GM18498 (cell line): ENCODE data around the gene PIAS1.

Experiments
- ATAC-seq: cut with Tn5 transposase; IDR thresholded peaks from one replicate; pipeline ENCODE4 v1.9.1; 2021; ENCODE audit warnings: mild to moderate bottlenecking, moderate library complexity; ENCODE audit not compliant: unreplicated experiment

Gene PIAS1

GRCh38 chr15:68175526-68175925, 121.4 kb downstream of the PIAS1 start:
- ATAC-seq: no peak

- ATAC-seq: no peak
Measured at GRCh38 chr15:68176601-68177000, 122.5 kb downstream of the PIAS1 start.

- no peak for ATAC-seq
Measured at GRCh38 chr15:68177742-68178141, 123.6 kb downstream of the PIAS1 start.

GRCh38 chr15:68183616-68184315, 129.7 kb downstream of the PIAS1 start:
- ATAC-seq: no peak

GRCh38 chr15:68184616-68185480, 130.7 kb downstream of the PIAS1 start:
- ATAC-seq: no peak

DNA sequence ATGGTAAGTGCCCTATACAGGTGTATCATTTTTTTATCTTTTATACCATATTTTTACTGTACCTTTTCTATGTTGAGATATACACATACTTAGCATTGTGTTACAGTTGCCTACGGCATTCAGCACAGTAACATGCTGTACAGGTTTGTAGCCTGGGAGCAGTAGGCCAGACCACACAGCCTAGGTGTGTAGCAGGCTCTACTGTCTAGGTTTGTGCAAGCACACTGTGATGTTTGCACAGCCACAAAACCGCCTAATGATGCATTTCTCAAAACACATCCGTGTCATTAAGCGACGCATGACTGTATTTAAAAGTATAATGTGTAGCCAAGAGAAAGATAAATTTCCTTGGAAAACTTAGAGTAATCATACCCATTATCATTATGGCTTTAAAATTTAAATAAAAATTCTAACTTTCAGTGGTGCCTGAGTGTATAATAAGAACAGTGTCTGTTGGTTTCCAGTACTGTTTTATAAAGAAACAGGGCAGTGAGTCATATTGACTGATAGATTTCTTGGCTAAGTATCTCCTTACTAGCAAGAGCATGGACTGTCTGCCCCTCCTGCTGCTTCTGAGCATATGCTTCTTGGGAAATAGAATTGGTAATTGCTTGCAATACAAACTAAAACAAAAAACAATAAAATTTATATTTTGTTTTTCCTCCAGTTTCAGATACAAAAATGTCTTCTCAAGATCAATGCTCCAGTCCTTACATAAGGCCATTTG, 132.7 kb downstream of the PIAS1 start:
- ATAC-seq: no peak

DNA sequence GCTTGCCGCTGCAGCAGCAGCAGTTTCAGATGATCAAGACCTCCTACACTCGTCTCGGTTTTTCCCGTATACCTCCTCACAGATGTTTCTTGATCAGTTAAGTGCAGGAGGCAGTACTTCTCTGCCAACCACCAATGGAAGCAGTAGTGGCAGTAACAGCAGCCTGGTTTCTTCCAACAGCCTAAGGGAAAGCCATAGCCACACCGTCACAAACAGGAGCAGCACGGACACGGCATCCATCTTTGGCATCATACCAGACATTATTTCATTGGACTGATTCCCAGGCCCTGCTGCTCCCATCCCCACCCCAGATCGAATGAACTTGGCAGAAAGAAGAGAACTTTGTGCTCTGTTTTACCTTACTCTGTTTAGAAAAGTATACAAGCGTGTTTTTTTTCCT, 133.4 kb downstream of the PIAS1 start:
- no peak for ATAC-seq

DNA sequence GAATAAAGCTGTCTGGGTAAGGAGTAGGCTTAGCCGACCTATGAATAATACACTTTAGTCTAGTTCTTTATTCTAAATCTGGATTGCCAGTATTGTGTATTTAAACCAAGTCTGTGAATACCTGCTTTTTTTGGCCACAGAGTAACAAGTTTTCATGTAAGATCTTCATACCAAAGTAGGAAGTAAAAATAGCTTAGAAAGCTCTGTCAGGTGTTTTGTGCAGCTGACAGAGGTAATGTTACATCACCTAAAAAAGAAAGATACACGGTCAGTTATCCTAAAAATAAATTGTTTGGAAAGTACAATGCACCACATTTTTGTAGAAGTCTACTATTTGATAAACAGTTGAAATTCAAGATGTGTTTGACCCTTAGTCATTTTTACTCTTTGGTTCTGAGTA, 134.5 kb downstream of the PIAS1 start:
- ATAC-seq: no peak

- ATAC-seq: no peak
Measured at GRCh38 chr15:68190048-68190447, 135.9 kb downstream of the PIAS1 start.

- ATAC-seq: no peak
Measured at GRCh38 chr15:68191555-68191954, 137.4 kb downstream of the PIAS1 start.

DNA sequence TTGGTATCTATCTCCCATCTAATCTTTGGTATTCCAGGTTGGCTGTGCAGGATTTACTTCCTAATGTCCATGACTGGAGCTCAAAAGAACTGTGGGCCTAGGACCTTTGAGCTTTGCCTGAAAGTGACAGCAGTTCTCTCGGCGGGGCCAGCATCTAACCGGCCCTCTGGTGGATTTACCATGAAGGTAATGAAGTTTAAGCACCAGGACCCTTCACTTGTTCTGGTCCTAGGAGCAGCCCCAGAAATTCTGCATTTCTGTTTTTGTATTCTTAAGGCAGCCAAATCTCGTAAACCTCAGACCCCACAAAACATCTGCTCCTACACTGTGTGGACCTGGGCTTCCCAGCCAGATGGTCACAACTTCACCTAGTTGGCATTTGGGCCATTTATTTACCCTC, 138.0 kb downstream of the PIAS1 start:
- no peak for ATAC-seq

- no peak for ATAC-seq
Measured at GRCh38 chr15:68192804-68193486, 138.8 kb downstream of the PIAS1 start.

DNA sequence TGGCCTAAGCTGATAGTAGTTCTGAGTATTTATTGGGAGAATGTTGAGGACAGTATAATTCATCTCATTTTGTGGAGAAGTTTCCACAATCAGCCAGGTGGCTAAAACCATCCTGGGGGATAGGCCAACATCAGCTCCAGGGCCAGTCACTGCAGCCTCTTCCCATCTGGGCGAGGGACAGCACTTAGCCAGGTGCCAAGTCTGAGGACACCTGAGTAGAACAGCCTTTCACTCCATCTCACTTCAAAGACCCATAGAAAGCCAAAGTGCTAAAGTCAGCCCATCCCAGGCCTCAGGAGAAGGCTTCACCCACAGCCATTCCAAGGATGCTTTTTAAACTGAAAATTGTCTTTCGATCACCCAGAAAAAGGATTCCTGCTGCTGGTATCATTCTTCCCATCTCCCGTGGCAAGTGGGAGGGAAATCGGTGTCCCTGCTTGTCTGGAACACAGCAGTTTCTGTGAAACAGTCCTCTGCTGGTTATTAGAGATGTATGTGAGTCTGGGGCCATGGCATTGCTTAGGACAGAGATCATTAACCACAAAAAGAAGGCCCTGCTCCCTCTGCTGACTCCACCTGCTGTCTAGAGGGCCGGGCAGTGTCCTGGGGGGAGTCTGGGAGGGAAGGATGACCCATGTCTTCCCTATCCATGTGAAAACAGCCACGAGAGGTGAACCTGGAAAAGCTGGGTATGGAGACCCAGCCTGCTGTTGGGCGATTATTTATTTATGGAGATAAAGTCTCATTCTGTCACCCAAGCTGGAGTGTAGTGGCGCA, 141.4 kb downstream of the PIAS1 start:
- ATAC-seq: no peak

GRCh38 chr15:68196445-68197169, 142.5 kb downstream of the PIAS1 start:
- no peak for ATAC-seq

GRCh38 chr15:68197170-68197492, 143.0 kb downstream of the PIAS1 start:
- no peak for ATAC-seq

DNA sequence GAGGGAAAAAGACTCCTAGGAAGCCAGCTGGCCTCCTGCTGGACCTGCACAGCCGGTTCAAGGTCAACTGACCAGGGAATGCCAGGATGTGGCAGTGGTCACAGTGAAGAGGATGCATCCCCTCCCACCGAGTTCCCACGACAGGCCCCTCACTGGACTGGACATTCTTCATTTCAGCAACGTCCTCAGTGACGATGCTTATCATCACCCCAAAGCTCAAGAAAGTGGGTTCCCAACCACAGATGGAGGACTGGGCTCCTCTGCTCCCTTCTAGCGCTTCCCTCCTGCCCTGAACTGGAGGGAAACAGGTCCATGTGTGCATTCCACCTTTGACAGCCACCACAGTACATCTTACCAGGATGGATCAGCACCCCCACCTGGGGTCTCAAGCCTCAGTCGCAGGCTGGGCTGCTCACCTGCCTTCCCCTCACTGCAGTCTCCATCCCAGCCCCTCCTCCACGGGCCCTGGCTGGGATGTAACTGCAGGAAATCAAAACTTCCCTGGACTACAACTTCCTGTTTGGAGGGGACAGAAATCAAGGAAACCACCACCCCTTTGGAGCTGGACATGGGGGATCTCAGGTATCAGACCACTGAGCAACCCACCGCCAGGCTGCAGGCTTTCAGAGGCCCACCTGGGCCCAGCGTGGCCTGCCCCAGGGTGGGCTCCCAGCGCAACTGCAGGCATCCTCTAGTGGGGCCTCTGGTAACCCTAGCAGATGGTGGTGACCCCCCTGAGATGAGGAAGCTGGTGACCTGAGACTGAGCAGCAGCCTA, 143.7 kb downstream of the PIAS1 start:
- ATAC-seq: no peak

GRCh38 chr15:68199340-68199739, 145.2 kb downstream of the PIAS1 start:
- no peak for ATAC-seq

DNA sequence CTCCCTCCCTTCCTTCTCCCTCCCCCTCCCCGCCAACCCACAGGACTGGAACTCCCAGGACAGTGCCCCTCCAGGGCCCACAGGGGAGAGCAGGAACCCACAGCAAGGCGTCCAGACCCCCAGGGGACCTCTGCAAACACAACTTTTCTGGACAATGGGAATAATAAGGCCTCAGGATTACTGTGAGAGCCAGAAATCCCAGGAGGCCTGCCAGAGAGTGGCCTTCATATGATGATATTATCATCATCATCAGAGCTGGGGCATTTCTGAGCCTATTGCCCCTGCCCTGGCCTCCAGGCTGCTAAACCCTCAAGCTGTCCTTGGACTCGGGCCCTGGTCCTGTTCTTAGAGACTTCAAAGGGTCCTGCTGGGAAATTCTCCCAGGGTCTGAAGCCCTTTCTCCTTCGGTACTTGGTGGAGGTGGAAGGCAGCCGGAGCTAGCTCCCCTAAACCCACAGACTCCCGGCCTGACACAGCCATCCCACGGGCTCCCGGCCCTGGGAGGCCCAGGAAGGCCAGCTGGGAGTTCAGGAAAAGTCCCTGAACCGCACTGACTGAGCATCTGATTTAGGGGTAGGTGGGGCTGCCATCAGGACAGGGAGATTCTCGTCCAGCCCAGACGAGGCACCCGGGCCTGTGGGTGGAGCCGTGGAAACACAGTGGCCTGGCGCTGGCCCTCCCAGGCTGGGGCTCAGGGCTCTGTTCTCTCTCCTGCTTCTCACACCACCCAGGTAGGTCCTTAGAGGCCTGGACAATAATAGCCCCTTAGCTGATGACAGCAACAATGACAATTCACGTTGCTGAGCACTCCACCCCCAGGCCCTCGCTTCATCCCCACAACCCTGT, 146.1 kb downstream of the PIAS1 start:
- no peak for ATAC-seq
